Esophagus squamous epithelium (tissue), 4 donors: ENCODE data around the gene ABCC9.

Experiments used
- POLR2A ChIP-seq, 4 donors: fragments of 450-650 bp; IDR thresholded peaks; one replicate each; pipeline ENCODE4 v1.6.1; 2017; ENCODE audit warnings: antibody characterized with exemption in 4 of 4, mild to moderate bottlenecking in 4 of 4, moderate library complexity in 3 of 4
- TF ChIP-seq, protein P1 (sequence below), 6 experiments: fragments of 450-650 bp in 4 of 6; fragments of 200-600 bp in 2 of 6; sonication (generic) in 2 of 6; IDR thresholded peaks; one replicate each; pipeline ENCODE4 v1.5.1; 2016 to 2019; ENCODE audit warnings: antibody characterized with exemption in 6 of 6, mild to moderate bottlenecking in 4 of 6, moderate library complexity in 4 of 6

DNA sequence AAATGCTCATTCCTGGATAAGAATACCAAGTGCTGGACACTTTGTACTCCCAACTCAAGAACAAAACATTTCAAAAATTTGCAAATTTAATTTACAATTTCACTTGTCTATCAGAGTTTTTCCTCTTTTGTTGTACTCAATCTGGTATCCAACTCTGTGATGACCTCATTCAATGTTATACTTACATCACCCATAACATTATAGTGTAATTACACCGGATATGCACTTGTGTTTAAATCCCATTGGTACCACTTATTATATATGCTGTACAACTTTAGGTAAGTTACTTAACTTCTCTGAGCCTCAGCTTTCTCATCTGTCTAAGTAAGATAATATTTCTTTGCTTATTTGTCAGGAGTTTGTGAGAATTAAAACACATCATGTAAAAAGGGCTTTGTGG, 90.1 kb downstream of the ABCC9 start:
- TF ChIP-seq, protein P1, sequence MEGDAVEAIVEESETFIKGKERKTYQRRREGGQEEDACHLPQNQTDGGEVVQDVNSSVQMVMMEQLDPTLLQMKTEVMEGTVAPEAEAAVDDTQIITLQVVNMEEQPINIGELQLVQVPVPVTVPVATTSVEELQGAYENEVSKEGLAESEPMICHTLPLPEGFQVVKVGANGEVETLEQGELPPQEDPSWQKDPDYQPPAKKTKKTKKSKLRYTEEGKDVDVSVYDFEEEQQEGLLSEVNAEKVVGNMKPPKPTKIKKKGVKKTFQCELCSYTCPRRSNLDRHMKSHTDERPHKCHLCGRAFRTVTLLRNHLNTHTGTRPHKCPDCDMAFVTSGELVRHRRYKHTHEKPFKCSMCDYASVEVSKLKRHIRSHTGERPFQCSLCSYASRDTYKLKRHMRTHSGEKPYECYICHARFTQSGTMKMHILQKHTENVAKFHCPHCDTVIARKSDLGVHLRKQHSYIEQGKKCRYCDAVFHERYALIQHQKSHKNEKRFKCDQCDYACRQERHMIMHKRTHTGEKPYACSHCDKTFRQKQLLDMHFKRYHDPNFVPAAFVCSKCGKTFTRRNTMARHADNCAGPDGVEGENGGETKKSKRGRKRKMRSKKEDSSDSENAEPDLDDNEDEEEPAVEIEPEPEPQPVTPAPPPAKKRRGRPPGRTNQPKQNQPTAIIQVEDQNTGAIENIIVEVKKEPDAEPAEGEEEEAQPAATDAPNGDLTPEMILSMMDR (IDR thresholded peaks at IDR 0.05): no peak
- no peak for TF ChIP-seq POLR2A (IDR thresholded peaks at IDR 0.05)
